ENCODE results near the gene FAM83F.
"Not testable (repeated sequence)": the region's sequence is repeated elsewhere in the genome, so short reads cannot be mapped to it uniquely, and the experiment has no call there.

Gene FAM83F

DNA sequence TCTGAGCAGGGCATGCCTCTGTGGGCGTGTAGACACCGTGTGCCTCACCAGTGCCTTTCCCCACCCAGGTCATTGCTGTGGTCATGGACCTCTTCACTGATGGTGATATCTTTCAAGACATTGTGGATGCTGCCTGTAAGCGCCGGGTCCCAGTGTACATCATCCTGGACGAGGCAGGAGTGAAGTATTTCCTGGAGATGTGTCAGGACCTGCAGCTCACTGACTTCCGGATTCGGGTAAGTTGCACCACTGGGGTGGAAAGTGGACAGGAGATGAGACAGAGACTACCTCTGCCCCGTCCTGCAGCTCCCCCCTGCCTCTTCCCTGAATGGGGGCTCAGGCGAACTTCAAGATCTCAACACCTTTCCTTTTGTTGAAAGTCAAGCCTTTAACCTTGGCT lies 24.3 kb downstream of the FAM83F start:
- no peak for DNase-seq

DNA sequence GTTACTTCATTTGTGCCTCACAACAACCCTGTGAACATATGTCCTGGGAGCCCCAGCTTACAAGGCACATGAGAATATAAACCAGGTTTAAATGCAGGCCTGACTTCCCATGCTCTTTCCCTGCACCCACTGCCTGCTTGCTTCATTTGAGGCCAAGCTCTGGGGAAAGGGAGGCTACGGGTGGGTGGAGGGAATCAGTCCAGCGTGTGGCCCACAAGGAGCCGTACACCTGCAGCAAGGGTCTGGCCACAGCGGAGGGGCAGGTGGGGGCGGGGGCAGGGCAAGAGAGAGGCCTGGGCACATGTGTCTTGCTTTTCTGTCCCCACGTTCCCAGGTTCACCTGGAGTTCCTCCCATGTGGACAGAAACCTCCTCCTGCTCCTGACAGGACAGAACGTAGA lies 26.2 kb downstream of the FAM83F start:
- no peak for DNase-seq

DNA sequence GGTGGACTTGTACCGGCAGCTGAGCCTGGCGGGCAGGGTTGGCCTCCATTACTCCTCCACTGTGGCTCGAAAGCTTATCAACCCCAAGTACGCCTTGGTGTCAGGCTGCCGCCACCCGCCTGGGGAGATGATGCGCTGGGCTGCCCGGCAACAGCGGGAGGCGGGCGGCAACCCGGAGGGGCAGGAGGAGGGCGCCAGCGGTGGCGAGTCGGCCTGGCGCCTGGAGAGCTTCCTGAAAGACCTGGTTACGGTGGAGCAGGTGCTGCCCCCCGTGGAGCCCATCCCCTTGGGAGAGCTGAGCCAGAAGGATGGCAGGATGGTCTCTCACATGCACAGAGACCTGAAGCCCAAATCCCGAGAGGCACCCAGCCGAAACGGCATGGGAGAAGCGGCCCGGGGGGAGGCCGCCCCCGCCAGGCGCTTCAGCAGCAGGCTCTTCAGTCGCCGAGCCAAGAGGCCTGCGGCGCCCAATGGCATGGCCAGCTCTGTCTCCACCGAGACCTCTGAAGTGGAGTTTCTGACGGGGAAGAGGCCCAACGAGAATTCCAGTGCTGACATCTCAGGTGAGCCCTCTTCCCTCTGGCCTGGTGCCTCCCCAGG lies 26.7 kb downstream of the FAM83F start:
- no peak for DNase-seq

DNA sequence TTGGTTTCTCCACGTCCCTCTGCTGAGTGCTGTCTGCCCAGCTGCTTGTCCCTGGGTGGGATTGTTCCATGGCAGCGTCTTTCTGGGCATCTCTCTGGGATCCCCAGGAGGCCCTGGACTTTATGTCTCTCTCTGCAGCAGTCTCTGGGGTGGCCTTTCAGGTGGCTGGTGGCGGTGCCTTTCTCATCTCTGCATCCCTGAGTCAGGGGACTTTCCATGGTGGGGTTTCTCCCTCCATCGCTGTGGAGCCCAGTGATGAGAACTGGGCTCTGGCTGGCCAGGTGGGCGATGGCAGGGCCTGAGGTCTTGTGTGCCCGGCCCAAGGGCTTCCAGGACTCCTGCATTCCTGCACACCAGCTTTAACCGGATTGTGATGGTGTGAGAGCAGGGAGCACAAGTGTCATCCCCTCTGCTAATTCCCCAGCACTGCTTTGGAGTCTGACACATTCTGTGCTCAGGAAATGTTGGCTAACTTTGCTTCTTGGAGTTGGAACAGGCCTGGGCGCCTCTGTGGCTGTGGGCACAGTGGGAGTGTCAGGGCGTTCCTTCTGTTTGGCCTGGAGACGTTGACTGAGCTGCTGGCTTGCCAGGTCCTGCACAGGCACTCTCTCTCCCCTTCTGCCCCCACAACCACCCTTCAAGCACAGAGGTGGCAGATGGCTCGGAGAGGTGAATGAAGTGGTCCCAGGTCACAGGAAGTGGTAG lies 27.9 kb downstream of the FAM83F start:
- no peak for DNase-seq

DNA sequence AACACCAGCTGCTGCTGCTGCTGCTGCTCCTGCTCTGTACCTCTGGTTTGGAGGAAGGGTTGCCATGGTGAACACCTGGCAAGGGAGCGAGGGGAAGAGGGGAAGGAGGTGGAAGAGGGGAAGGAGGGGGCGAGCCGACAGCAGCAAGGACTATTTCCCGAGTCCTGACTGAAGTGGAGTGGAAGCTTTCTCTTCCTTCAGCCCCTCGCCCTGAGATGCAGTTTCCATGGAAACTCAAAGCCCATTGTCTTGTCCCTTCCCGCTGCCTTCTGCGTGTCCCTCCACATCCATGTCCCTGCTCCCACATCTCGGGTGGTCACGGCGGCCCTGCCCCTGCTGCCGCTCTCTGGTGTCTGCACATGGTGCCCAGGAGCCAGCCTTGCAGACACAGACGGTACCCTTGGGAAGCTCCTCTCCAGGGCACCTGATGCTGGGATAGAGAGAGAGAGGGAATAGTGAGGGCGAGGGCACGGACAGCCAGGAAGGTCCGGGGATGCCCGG lies 28.6 kb downstream of the FAM83F start:
- DNase-seq = no peak

DNA sequence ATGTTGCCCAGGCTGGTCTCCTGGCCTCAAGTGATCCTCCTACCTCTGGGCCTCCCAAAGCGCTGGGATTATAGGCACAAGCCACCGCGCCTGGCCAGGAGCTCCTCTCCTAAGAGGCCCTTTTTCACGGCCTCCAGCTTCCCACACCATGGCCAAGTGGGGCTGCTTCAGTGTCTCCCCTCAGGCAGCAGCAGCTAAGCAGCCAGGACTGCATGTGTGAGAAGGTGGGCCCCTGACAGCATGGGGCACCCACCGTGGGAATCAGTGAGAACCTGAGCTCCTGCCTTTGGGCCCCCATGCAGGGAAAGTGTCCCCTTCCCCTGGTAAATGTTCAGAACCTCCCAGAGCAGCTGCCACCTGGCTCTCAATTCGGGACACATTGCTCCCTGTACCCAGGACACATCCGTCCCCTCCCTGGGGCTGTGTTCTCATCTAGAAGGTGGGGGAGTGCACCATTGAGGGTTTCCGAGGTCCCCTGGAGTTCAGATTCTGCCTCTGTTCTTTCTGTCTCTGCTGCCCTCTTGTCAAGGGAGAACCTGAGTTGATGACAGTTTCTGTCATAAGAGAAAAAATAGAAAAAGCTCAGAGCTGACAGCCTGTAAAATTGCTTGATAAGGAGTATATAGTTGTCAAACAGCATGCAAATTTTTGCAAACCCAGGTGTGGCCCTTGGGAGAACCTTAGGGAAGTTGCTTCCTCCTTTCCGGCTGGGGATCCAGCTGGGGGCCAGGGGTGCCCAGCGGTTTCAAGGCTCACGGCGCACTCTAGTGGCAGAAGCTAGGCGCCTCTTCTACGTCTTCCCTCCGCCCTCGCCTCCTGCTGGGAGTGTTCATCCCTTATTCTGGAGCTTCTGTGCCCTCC lies 29.7 kb downstream of the FAM83F start:
- no peak for DNase-seq

DNA sequence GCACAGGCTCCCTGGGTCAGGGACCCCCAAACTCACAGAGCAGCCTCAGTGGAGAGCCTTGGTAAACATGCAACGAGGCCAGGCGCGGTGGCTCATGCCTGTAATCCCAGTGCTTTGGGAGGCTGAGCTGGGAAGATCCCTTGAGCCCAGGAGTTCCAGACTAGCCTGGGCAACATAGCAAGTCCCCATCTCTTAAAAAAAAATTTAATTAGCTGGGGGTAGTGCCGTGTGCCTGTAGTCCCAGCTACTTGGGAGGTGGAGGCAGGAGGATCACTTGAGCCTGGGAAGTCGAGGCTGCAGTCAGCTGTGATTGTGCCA lies 30.3 kb downstream of the FAM83F start:
- DNase-seq = not testable (repeated sequence)

DNA sequence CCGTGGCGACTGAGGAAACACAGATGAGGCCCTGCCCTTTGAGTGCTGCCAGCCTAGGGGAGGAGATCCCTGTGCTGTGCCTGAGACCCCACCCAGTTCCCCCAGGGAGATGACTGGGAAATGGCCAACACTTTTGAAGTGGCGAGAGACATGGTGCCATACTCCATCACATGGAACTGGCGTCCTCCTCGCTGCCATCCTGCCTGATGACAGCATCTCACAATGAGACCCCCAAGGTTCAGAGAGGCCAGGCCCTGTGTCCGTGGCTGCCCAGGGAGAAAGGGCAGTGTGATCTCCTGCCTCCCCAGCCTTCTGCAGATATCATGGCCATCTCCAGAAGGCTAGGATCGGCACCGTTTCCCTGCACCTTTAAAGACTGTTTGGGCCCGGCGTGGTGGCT lies 31.1 kb downstream of the FAM83F start:
- DNase-seq = no peak

DNA sequence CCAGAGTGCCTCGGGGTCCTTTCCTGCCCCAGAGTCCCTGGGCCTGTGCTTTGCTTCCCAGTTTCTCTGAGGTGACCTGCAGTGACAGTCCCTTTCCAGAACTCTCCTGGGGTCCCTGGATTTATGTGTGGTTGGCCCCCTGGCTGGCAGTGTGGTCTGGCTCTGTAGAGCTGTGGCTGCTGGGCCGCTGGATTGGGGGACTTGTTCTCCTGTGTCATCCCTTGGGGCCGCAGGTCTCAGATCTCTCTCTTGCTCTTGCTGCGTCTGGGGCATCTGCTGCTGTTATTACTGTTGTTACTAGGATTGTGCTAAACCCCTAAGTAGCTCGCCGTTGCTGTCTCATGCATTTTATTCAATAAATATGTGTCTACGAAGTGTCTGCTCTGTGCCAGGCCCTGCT lies 31.9 kb downstream of the FAM83F start:
- no peak for DNase-seq

DNA sequence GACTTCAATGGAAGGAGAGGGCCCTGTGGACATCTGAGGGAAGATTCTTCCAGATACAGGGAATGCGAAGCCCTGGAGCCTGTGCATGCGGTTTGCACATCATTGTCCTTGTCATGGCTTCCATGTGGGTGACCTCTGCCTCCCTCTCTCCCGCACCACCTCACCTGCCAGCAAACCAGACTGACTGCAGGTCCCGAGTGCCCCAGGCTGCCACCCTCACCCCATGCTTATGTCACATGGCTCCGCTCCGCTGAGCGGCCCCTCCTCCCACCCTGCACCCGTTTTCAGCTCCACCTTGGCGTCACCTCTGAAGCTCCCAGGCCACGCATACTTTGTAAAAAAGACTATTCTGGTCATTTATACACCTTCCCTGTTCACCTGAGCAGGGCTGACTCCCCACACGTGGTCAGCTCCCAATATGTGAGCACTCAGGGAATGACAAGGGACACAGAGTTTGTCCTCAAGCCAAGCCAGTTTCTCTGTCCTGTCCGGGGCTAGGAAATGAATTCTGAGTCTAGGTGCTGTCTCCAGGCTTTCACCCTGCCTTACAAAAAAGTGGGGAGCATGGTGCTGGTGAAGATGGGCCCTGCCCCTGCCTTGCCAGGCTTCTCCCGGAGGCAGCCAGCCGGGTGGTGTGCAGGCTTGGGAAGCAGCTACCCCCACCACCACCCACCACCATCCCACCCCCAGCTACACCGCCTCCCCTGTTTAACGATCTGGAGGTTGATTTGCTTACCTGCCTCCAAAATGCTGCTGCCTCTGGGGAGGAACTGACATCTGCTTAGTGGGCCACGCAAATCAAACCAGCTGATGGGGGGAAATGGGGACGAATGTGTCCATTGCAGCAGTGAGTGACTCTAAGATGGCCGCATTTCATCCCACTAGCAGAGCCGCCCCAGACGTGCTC lies 32.7 kb downstream of the FAM83F start:
- no peak for DNase-seq

DNA sequence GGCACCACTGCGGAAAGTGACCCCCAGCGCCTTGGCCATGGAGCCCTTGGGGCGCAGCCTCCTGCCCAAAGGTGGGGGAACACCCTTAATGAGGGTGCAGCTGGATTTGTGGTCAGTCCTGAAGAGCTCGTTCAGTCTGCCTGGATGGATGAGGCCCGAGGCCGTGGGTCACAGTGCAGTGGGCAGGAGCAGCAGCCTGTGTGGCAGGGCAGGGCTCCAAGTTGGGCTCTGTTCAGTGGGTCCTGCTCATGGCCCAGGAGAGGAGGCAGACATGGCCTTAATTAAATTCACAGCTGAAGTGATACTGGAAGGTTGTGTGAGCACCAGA lies 33.3 kb downstream of the FAM83F start:
- DNase-seq = no peak

DNA sequence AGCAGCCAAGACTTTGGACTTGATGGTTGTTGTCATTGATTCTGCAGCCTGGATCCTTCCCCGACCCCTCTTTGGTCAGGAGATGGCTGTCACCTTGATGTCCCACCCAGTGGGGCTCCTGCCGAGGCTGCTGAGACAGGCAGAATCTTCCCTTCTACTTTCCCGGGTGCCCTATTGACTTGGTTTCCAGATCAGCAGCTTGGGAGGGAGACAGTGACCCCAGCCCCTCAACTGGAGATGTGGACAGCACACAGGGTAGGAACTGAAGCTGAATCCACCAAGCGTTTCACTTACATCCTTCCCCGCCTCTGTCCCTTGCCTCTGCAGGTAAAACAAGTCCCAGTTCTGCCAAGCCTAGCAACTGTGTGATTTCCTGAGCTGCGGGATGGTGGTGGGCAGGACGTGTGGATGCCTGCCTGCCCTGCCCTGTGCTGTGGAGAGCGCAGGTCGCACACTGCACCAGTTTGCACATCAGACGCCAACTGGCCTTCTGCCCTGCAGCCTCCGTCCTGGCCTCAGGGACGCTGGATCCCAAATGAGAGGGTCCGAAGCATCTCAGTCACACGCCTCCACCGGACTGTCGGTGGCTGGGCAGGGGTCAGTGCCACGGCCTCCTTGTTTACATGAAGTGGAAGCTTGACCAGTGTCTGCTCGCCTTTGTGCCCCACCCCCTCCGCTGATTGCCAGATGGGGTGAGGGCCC lies 34.6 kb downstream of the FAM83F start:
- DNase-seq = no peak

DNA sequence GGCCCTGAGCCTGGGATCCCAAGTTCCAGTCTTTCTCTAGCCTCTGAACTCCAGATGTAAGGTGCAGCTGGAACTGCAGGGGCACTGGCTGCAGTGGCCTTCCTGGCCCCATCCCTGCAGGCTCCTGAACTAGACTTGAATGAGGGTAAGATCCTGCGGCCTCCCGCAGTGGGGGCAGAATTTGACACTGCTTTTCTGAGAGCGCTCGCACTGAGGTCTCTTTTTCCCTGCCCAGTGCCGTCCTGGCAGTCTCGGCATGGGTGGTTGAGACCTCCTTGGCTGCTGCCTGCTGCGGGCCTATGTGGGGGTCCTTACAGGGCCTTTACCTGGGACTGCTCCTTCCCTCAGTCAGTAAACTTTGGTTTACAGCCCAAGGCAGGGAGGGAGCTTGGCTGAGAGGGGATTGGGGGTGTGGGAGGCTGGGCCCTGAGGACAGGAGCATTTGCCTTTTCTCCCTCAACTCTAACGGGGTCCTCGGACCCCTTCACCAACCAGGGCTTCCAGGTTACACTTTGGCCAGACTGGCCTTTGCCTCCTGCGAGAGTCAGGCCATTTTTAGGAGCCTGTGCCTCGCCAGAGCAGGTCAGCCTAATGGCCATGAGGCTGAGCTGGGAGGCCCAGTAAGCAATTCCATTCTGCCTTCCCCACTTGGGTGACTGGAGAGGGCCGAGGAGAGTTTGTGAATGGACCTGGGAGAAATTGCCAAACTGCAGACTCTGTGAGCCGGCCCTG lies 35.4 kb downstream of the FAM83F start:
- DNase-seq = no peak

DNA sequence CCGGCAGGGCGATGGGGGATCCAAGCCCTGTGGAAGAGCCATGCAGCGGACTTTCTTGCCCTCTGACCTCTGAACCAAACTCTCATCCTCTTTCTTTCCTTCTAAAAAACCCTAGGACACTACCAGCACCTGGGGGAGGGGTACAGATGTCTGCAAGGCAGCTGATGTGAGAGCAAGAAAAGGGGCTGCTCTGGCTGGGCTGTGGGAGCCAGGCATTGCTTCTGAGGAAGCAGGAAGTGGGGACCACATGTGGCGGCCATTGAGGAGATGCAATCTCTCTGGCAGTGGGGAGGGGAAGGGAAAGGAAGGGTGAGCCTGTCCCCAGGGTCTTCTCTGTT lies 36.0 kb downstream of the FAM83F start:
- no peak for DNase-seq

DNA sequence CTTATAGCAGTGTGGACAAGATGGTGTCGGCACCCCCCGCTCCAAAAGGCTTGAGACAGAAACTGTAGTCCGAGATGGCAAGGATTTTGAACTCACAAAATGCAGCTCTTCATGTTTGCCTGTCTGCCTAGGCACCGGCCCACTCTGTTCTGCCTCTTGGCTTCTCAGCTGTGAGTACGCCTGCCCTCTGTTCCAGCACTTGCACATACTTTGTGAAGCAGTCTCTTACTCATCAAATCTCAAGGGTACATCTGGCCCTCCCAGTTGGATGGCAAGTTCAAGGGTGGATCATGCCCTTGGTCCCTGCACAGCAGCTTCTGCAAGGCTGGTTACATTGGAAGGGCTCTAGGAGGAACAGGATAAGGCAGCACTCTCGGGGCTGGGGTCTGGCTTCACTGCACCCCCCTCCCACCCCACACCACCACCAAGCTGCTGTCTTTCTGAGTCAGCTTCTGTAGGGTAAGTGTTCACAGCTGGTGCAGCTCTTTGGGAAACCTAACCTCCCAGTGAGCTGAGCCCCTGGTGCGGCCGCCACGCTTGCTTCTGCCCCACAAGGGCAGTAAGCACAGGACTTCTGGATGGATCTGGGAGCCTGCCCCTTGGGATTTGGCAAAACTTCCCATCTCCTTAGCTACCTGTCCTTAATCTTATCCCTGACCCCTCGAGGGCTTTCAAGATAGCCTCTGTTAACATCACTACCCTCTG lies 37.2 kb downstream of the FAM83F start:
- no peak for DNase-seq

DNA sequence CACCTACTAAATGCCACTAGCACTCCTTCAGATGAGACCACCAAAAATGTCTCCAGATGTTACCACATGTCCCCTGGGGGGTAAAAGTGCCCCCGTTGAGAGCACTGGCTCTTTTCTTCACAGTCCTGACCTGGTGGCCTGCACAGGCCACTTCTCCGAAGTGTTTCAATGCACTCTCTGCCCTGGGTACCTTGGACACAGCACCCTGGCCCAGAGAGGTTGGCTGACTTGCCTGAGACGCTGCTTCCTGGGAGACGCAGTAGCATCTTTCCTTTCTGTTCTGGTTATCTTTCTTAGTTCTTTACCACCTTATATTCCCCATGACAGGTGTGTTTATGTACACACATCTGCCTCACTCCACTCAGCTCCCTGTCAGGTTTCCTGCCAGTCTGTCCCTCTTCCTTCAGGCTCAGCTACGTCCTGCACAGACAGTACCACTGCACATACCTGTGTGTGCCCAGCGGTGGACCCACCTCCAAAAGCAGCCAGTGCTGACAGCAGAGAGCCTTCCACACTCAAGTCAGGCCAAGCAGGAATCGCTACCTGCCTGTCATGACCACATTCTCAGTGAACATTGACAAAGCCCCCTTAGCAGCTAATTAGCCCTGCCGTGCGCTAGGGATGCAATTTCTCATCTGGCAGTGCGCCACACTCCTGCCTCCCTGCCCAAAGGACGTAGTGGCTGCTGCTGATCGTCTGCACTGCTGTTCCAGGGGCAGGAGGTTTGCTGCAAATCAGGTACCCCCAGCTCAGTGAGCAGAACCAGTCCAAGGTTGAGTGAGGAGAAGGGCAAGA lies 39.0 kb downstream of the FAM83F start:
- no peak for DNase-seq

DNA sequence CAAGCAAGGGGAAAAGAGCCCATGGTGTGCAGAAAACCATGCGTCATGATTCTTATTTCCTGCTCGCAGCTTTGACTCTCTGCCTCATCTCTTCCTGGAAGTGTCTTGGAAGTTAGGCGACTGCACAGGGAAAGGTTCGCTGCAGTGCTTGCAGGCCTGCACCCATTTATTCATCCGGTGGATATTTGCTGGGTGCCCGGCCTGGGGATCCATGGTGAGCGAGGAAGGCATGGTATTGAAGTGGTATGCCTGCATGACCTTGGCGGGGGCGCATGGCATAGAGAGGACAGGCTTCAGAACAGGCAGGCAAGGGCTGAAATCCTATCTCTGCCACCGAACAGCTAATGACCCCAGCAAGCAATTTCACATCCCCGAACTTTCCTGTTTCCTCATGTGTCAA lies 40.6 kb downstream of the FAM83F start:
- no peak for DNase-seq

DNA sequence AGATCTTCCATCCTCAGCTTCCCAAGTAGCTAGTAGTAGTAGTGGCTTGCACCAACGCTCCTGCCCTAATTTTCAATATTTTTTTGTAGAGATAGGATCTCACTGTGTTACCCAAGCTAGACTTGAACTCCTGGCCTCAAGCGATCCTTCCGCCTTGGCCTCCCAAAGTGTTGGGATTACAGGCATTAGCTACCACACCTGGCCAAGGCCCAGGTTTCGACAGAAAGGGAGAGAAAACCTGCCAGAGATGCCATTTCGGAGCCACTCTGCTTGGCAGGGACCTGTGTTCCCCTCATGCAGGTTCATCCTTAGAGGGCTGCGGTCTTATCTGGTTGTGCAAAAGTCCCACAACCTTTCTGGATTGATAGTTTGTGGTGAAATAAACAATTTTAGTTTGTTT lies 41.4 kb downstream of the FAM83F start:
- DNase-seq = no peak

DNA sequence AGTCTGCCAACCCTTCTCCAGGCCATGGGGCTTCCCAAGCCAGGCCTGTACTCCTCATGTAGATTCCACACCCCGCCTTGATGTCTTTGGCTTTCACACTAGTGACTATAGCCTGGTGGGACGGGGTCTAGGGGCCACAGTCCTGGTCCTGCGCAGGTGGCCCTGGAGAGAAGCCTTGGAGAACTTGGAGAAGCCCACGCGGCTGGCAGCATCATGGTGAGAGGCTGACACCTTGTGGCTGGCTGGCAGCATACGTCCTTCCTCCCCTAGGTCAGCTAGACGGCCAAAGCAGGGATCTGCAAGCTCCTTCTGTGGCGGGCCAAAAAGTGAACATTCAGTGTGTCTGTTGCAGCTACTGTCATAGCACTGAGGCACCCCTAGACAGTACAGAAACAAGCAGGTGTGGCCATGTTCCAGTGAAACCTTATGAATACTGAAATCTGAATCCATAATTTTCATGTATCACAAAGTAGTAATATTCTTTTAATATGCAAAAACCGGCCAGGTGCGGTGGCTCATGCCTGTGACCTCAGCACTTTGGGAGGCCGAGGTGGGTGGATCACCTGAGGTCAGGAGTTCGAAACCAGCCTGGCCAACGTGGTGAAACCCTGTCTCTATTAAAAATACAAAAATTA lies 42.0 kb downstream of the FAM83F start:
- peak; percentile 28 for DNase-seq

DNA sequence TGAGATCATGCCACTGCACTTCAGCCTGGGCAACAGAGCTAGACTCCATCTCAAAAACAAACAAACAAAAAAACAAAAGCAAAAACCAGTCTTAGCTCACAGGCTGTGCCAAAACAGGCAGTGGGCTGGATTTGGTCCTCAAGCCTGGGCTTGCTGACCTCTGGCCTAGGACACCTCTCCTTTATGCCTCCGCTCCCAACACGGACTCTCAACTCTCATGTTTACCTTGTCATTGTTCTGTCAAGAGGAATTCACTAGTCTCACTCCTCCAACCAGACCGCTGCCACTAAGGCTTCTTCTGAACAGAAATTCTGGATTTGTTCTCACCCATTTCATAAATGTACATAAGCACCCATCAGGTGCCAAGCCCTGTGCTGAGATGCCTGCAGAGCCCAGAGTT lies 42.6 kb downstream of the FAM83F start:
- DNase-seq = no peak
